Kidney (tissue), 14 donors: Measurements from ENCODE around the gene CPE. TPM values are rescaled to one million over a fixed set of nuclear protein-coding genes. Genes with fewer than 3 reads are reported as not detected.

Experiments
- DNase-seq, 5 donors: peaks; one replicate each; pipeline ENCODE4 v3.0.0-alpha.2; 2013 to 2020
- FAIRE-seq: peaks from 2 replicates; lab custom pipeline; 2012; peaks lifted over from hg19 to GRCh38; lab: Jason Lieb, UNC
- H3K27ac ChIP-seq, 2 donors: one replicate each; pipeline ENCODE4 v1.7.0; 2013; ENCODE audit warnings: low read depth in 2 of 2, low read length in 2 of 2, inconsistent platforms in 1 of 2
- H3K27me3 ChIP-seq: one replicate; pipeline ENCODE4 v1.7.1; 2013; ENCODE audit warnings: low read length, inconsistent platforms; ENCODE audit not compliant: control insufficient read depth, insufficient read depth
- H3K36me3 ChIP-seq, 3 donors: one replicate each; pipeline versions ENCODE4 v1.7.0 to v1.7.1; 2013; ENCODE audit warnings: low read length in 3 of 3, control low read depth in 1 of 3, inconsistent platforms in 1 of 3; ENCODE audit not compliant: insufficient read depth in 3 of 3, control insufficient read depth in 2 of 3
- H3K4me1 ChIP-seq, 3 donors: one replicate each; pipeline versions ENCODE4 v1.7.0 to v1.7.1; 2013; ENCODE audit warnings: low read length in 3 of 3, inconsistent platforms in 1 of 3, low read depth in 1 of 3; ENCODE audit not compliant: control insufficient read depth in 2 of 3, insufficient read depth in 2 of 3
- H3K4me3 ChIP-seq, 3 donors: one replicate each; pipeline versions ENCODE4 v1.7.0 to v1.8.1; 2013; ENCODE audit warnings: low read length in 3 of 3, control low read depth in 1 of 3, inconsistent platforms in 1 of 3
- H3K9ac ChIP-seq, 3 donors: one replicate each; pipeline versions ENCODE4 v1.7.0 to v1.7.1; 2013; ENCODE audit warnings: low read length in 3 of 3, control low read depth in 1 of 3, inconsistent platforms in 1 of 3
- H3K9me3 ChIP-seq, 3 donors: one replicate each; pipeline versions ENCODE4 v1.7.0 to v1.7.1; 2013; ENCODE audit warnings: low read length in 3 of 3, control low read depth in 1 of 3, inconsistent platforms in 1 of 3; ENCODE audit not compliant: control insufficient read depth in 2 of 3, insufficient read depth in 1 of 3
- CTCF ChIP-seq: IDR thresholded peaks from 3 replicates; pipeline ENCODE4 v1.5.1; 2012; ENCODE audit warnings: mild to moderate bottlenecking, moderate library complexity, borderline replicate concordance; ENCODE audit not compliant: insufficient read depth; ENCODE audit errors: extremely low read depth
- intact Hi-C: fragments of 100-400 bp; cut with DNase I; formaldehyde crosslinking; loops from one replicate; pipeline ENCODE4 v1.11.1; 2022
- polyA plus RNA-seq: library from polyadenylated mRNA; stranded (reverse); fragments of 350-450 nt; fragmentation: Illumina TruSeq; extraction: RNeasy Lipid Tissue Mini Kit (QIAGEN cat#74804); gene quantifications from one replicate; pipeline ENCODE4 v1.2.3, GENCODE V29; 2014; ENCODE audit warnings: low read depth, low replicate concordance; ENCODE audit not compliant: insufficient read depth
- total RNA-seq: library from RNA; stranded (reverse); fragmentation: NEBNext Ultra II Directional; extraction: Animal tissue kit (Norgen Biotek cat#: 25700); gene quantifications from one replicate; pipeline ENCODE4 v1.2.1, GENCODE V29; 2021
- donor health status: control.
- donor health status: control.
- donor health status: control.
- donor health status: control.
- donor health status: control.
- donor health status: DM: yes; HTN: yes; CAD: no.
- donor health status: Normal renal cell carcinoma (clear cell type).

Gene CPE
- total and polyA plus RNA-seq, 2 donors from 2014 or later: 24.2 to 87.7 TPM

GRCh38 chr4:165380805-165381204, 2.0 kb downstream of the CPE start:
- Histone ChIP-seq H3K27ac (no peak overlapping the region), H3K9ac (no peak overlapping the region), H3K36me3 (no peaks in the 10 kb centered on the region), H3K9me3 (no peaks in the 10 kb centered on the region), H3K4me1 (peaks cover 0 to 5% (median 2%) of the 10 kb centered on the region in 3 donors), H3K4me3 (no peak overlapping the region), H3K27me3 (no peaks in the 10 kb centered on the region)
- no peak for TF ChIP-seq CTCF
- DNase-seq: no peak
- intact Hi-C loops: no loop called here
- FAIRE-seq: no peak

GRCh38 chr4:165381821-165382373, 3.1 kb downstream of the CPE start:
- peaks cover 0 to 5% (median 2%) of the 10 kb centered on the region in 3 donors for H3K4me1 ChIP-seq
- intact Hi-C loops: no loop called here
- H3K27ac ChIP-seq: no peak overlapping the region
- TF ChIP-seq CTCF: no peak
- no peaks in the 10 kb centered on the region for H3K27me3 ChIP-seq
- no peaks in the 10 kb centered on the region for H3K9me3 ChIP-seq
- H3K4me3 ChIP-seq: no peak overlapping the region
- H3K9ac ChIP-seq: no peak overlapping the region
- FAIRE-seq (no peak), DNase-seq (no peak)
- H3K36me3 ChIP-seq: no peaks in the 10 kb centered on the region

GRCh38 chr4:165382640-165383039, 3.8 kb downstream of the CPE start:
- Histone ChIP-seq H3K9me3 (no peaks in the 10 kb centered on the region), H3K36me3 (no peaks in the 10 kb centered on the region), H3K4me3 (no peak overlapping the region), H3K4me1 (peaks cover 0 to 5% (median 2%) of the 10 kb centered on the region in 3 donors), H3K27me3 (no peaks in the 10 kb centered on the region), H3K27ac (no peak overlapping the region), H3K9ac (no peak overlapping the region)
- intact Hi-C loops: no loop called here
- no peak for TF ChIP-seq CTCF
- FAIRE-seq: no peak
- no peak for DNase-seq

- Histone ChIP-seq H3K27me3 (no peaks in the 10 kb centered on the region), H3K9ac (no peak overlapping the region), H3K9me3 (no peaks in the 10 kb centered on the region), H3K4me1 (peaks cover 0 to 2% (median 1%) of the 10 kb centered on the region in 3 donors), H3K36me3 (no peaks in the 10 kb centered on the region), H3K27ac (no peak overlapping the region), H3K4me3 (no peak overlapping the region)
- peak in 1 of 5 donors; percentile 54 for DNase-seq
- intact Hi-C loops: no loop called here
- FAIRE-seq: no peak
- no peak for TF ChIP-seq CTCF
Measured at GRCh38 chr4:165383591-165384073, 4.8 kb downstream of the CPE start.
